Stromal cell of bone marrow (primary cell): ENCODE data around the gene PPP1R13L.

Source experiments
- DNase-seq: peaks from one replicate; pipeline ENCODE4 v3.0.0-alpha.2; 2012; ENCODE audit warnings: low read depth

The PPP1R13L gene, protein sequence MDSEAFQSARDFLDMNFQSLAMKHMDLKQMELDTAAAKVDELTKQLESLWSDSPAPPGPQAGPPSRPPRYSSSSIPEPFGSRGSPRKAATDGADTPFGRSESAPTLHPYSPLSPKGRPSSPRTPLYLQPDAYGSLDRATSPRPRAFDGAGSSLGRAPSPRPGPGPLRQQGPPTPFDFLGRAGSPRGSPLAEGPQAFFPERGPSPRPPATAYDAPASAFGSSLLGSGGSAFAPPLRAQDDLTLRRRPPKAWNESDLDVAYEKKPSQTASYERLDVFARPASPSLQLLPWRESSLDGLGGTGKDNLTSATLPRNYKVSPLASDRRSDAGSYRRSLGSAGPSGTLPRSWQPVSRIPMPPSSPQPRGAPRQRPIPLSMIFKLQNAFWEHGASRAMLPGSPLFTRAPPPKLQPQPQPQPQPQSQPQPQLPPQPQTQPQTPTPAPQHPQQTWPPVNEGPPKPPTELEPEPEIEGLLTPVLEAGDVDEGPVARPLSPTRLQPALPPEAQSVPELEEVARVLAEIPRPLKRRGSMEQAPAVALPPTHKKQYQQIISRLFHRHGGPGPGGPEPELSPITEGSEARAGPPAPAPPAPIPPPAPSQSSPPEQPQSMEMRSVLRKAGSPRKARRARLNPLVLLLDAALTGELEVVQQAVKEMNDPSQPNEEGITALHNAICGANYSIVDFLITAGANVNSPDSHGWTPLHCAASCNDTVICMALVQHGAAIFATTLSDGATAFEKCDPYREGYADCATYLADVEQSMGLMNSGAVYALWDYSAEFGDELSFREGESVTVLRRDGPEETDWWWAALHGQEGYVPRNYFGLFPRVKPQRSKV

DNA sequence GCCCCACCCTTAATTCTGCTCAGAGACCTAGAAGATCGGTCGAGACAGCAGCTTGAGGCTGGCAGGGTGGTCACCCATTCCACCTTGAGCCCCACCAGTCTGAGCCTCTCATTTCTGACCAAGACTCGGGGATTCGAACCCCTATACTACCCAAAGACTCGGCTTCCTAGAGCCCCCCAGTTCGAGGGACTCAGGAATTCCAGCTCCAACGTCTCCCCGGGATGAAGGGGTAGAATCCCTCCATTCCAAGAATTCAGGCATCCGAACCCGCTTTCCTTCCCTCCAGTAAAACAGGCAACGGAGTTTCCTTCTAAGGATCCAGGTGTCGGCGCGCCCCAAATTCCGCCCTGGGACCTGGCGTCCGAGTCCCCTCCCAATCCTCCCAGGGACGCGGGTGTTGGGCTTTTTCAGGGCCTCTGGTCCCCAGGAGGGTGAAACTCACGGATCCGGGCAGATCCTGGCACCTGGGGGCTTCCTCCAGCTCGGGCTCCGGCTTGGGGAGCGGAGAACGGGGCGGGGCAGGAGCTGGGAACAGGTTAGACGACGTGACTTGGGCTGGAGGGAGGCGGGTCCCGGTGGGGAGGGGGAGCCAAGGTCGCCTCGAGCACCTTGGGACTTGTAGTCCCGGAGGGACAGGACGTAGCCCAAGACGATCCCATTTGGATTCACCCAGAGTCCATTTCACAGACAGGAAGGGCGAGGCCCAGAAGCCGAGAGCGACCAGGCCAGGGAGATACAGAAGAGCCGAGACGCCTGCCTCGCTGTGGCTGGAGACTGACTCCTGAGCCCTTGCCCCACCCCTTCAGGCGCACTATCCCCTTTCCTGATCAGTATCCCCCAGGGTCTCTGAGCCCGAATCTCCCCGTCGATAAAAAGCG lies at the start of gene PPP1R13L:
Gene PPP1R13L, minus strand, starts transcription at position 513 of the 878 bp plus-strand sequence. CDS start 6,751 bp downstream, outside the sequence.
- no peak for DNase-seq

DNA sequence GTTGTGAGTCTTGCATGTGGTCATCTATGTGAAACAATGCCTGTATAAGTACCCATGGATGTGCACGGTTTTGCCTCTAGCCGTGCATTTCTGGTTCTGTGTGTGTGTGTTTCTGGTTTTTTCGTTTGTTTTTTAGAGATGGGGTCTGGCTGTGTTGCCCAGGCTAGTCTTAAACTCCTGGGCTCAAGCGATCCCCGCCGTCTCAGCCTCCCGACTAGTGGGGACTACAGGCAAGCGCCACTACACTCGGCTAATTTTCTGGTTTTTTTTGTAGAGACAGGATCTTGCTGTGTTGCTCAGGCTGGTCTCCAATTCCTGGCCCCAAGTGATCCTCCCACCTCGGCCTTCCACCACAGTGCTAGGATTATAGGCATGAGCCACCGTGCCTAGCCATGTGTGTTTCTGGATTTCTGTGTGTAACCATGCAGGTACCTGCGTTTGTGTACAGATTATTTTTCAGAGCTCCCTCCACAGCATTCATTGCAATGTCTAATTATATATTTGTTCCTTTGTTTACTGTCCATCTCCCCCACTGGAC lies 47.0 kb upstream of the PPP1R13L start:
- DNase-seq: no peak

DNA sequence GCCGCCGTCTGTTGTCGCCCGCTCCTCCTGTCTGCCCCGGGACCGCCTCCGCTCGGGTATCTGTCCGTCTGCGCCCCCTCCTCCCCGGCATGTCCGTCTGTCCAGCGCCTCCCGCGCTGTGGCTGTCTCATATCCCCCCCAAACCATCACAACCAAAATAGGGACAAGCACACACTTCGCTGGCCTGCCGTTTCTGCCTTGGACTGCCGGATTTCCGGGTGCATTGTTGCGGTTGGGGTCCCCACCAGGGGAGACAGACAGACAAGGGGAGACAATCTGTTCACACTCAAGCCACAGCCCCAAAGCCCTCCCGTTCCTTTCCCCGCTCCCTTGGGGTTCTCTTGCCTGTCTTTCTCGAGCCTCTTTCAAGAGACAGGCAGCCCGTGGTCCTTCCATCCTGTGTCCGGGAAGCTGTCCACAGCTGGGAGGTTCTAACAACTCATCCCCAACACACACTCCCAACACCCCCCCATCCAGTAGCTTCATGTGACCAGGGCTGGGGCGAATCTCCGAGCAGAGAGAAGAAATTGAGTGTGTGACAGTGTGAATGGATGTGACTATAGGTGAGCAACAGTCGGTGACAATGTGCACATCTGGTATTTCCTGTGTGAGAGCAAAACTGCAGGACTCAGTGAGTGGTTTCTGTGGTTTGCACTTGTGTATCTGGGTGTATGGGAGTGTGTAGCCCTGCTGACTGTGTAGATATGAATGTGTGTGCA lies 46.4 kb upstream of the PPP1R13L start:
- DNase-seq: no peak

DNA sequence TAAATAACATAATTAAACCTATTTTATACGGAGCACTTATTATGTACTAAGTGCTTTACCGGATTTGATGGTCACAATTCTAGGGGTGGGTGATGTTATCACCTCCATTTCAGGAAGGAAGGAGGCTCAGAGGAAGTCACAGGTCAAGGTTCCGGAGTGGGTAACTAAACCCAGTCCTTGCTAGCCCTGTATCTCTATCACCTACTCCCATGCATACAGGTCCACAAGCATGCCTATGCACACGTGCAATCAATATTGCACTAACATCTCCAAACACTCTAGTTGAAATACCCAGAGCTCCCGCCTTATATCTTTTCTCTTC lies 45.1 kb upstream of the PPP1R13L start:
- DNase-seq: no peak

DNA sequence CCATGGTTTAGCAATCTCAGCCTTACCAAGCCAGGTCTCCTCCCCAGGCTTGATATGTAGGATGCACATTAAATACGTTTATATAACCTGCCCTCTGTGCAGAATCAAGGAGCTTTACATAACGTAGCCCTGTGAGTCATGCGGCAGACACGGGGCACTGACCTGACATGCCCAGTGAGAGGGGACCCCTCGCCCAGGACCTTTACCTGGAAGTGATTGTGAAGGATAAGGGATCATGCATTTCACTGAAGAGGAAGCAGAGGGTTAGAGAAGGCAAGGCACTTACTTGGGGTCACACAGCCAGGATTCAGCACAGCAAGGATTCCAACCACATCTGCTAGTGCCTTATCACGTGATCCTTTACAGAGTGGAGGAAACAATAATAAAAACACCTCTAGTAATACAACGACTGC lies 44.0 kb upstream of the PPP1R13L start:
- DNase-seq: no peak

DNA sequence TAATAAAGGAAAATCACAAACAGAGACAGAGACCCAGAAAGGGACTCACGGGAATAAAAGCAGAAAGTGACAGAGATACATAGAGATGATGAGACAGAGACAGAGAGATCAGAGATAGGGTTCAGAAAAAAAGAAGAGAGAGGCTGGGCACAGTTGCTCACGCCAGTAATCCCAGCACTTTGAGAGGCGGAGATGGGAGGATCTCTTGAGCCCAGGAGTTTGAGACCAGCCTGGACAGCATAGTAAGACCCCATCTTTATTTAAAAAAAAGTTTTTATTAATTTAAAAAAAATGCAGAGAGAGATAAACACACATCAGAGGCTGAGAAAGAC lies 43.5 kb upstream of the PPP1R13L start:
- no peak for DNase-seq

DNA sequence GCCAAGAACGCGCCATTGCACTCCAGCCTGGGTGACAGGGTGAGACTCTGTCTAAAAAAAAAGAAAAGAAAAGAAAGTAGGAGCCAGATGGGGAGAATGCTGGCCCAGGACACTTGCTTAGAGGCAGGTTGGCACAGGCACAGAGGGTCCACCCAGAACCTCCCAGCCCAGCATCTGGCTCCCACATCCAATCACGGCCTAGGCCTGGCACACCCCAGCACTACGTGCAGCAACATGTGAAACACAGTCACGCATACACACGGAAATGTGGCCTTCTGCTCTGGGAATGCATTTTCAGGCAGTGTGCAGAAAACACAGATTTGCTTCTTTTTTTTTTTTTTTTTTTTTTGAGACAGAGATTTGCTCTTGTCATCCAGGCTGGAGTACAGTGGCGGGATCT lies 42.1 kb upstream of the PPP1R13L start:
- DNase-seq: no peak

DNA sequence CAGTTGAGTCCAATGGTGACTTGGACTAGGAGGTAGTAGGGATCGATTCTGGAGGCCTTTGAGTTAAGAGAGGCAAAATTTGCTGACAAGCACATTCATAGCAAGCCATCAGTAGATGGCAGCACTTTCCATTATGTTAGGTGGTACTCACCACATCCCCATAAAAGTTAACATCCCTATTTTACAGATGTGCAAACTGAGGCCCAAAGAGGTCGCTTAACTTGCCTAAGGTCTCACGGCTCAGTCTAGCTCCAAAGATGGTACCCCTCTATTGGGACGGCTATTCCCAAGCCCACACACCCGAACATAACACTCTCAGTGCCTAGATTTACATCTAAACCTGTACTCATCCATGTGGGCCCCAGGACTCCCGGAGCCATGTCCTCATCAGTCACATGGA lies 41.4 kb upstream of the PPP1R13L start:
- no peak for DNase-seq

DNA sequence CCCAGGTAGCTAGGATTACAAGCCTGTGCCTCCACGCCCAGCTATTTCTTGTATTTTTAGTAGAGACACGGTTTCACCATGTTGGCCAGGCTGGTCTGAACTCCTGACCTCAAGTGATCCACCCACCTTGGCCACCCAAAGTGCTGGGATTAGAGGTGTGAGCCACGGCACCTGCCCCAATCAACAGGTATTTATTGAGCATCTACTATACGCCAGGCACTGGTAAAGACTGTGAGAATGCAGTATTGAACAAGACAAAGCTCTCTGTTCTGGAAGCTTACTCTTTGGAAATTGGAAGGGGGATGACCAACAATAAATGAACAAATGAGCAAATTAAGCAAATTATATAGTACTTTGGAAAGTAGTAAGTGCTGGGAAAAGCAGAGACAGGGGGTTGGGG lies 40.3 kb upstream of the PPP1R13L start:
- no peak for DNase-seq

DNA sequence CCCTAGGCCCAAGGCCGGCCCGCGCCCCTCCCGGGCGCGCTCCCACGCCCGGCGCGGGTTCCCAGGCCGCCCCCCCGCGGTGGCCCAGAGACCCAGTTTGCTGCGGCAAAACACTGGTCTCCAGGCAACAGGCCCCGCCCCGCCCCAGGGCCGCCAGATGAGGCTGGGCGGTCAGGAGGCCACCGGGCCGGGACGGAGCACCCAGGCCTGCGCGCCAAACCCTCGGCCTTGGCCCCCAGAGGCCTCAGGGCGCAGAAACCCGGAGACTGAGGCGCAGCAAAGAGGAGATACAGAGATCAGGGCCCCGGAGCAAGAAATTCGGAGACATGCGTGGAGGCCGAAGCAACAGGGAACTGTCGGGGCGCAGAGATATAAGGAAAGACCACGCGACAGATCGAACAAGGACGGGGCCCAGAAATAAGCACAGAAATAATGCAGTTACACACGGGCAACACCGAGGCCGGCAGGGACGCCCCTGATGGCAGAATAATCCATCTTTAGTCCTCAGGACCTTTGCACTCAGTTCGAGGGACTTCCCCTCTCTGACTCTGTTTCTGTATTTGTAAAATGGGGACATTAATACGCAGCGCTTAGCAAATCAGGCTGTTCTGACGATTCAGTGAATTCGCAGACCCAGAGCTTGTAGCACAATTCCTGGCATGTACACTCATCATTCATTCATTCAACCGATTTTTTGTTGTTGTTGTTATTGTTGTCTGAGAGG lies 39.6 kb upstream of the PPP1R13L start:
- DNase-seq: no peak

DNA sequence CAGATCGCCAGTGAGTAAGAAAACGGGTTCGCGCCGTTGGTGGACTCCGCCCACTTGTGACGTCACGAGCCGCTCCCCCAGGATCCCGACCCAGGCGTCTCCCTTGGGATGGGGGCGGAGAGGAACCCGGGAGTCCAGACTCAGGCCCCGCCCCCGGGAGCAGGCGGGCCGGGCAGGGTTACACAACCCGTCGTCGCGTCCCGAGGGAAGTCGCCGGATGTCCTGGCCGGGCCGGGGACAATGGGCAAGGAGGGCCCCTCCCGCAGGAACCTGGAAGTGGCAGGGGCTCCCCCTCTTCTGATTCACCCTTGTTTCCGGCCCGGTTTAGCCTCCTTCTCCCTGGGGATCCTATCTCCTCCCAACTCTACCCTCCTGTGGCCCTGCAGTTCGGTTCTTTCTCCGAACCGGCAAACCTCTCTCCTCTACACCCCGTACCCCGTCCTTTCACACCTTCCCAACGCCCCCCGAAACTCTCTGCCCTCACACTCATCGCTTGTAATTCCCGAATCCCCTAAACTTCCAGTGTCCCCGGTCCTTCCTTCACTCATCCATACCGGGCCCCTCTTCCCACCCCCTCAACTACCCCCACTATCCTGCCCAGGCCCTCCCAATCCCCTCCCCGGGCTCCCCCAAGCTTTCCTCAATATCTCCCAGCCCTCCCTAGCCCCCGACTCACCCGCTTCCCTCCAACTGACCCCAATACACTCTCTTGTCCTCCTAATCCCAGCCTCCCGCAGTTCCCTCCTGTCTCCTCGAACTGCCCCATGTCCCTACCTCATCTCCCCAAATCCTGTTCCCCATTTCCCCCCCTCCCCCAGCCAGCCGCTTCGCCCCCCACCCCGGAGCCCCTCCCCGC lies 38.8 kb upstream of the PPP1R13L start:
- DNase-seq: no peak

DNA sequence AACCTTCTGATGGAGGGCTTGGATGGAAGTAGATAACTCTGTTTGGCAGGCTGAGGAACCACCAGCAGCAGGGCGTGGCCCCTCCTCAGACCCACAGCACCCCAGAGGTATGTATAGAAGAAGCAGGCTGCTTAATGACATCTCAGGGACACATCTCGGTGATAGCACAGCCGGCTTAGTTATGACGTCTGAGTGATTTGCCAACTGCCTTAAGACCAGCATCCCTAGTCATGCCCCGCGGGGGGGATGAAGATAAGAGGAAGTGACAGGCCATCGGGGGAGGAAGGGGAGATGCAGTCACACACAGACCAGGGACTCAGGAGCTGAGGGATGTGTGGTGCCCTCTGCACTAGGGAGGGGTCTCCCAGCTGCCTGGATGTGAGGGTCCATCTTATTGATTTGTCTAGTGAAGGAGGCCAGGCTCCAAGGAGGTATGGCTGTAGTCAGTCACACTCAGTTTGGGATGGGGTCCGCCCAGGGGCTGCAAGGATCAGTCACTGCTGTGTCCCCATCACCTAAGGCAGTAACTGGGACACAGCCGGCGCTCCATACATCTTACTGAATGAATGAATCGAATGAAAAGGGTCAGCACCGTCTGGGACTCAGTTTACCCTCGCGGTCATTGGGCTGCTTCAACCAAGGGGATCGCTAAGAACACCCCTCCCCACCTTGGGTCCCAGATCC lies 38.1 kb upstream of the PPP1R13L start:
- no peak for DNase-seq

DNA sequence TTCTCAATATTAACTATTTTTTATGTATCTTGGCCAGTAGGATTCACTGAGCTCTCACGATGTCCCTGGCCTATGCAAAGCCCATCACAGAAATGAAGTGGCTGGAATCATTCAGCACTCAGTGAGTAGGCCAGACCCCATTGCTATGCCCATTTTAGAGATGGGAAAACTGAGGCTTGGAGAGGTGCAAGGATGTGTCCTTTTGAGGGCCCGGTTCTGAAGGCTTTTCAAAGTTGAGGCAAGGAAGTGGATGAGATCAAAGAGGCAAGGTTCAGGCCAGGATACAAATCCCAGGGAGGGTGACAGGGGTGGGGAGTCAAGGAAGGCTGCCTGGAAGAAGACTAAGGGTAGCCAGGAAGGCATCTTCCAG lies 37.5 kb upstream of the PPP1R13L start:
- no peak for DNase-seq

DNA sequence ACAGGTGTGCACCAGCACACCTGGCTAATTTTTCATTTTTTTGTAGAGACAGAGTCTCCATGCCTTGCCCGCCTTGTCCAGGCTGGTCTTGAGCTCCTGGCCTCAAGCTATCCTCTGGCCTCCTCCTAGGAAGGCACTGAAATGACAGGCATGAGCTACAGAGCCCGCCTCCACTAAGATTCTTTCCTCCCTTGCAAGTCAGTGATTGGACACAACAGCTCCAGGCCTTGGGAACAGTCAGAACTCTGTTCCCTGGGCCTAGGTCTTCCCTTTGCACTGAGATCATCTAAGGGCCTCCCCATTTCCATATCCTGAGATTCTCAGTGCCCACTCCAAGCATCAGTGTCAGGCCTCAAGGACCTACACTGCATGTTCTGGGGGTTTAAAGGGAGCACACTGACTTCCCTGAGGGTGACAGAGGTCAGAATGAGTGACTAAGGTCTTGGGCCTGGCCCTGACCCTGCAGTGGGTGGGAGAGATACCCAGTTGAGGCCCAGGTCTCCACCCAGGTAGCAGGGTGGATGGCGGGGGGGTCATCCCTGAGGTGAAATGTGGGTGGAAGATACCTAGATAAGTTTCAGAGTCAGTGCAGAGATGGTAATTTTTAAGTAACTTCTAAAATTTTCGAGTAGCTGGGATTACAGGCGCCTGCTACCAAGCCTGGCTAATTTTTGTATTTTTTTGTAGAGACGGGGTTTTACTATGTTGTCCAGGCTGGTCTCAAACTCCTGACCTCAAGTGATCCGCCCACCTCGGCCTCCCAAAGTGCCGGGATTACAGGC lies 36.2 kb upstream of the PPP1R13L start:
- DNase-seq: no peak

DNA sequence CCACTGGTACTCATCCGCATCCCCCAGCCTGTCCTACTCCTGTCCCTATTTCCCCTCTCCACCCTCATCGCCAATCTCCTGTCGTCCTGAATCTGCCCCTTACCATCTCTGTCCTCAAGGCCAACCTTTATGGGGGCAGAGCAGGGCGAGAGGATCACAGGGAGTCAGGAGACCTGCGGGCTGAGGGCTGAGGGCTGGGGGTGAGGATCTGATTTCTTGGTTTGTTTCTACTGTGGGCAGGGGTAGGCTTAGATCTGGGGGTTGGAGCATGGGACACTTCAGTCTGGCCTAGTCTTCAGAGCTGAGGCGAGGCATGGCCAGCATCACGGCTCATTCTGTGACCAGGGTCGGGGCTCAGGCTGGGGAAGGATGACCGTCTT lies 35.4 kb upstream of the PPP1R13L start:
- DNase-seq: no peak

DNA sequence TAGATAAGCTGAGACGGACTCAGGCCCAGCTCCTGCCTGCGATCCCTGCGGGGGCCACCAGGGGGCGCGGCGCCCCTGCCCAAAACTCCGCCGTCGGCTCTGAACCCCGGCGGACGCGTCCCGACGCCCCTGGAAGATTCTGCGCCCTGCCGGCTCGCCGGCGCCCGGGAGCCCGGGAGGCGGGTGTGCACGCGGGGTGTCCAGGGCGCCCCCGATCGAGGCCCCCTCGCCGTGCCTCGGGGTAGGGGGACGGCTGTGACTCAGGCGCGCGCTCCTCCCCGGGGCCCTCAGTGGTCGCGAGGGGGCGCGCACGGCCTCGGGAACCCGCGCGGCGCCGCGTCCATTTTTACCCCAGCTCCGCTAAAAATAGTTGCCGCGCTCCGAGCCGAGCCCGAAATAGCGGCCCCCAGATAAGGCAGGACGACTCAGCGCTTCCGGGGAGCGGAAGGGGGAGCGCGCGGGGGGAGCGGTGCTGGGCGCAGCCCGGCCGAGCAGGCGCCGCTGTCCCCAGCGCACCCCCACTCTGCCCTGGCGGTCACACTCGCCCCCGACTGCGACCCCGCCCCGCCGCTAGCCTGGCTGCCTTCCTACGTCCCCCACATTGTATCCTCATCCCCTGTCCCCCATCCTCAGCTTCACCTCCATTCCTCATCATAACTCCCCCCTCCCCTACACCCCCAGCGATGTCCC lies 34.8 kb upstream of the PPP1R13L start:
- DNase-seq: no peak

DNA sequence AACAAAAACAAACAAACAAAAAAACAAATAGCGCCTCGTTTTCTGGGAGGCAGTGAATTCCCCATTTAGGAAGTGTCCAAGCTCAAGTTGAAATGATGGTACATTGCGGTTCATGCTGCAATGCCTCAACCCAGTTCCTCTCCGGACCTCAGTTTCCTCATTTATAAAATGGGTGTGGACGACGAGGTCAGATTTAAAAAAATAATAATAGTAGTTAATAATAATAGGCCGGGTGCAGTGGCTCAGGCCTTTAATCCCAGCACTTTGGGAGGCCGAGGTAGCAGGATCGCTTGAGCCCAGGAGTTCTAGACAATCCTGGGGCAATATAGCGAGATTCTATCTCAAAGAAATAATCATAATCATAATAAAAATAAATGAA lies 34.3 kb upstream of the PPP1R13L start:
- DNase-seq: no peak

DNA sequence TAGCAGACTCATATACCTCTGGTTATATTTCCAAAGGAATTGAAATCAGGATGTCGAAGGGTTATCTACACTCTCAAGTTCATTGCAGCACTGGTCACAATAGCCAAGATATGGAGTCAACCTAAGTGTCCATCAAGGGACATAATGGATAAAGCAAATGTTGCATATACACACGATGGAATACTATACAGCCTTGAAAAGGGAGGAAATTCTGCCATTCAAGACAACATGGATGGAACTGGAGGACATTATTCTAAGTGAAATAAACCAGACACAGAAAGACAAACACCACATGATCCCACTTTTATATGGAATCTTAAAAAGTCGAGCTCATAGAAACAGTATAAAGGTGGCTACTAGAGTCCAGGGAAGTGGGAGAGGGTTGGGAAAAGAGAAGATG lies 32.5 kb upstream of the PPP1R13L start:
- no peak for DNase-seq
